ENCODE measurements around the gene ITGA1. TPM values are rescaled to one million over a fixed set of nuclear protein-coding genes. Genes with fewer than 3 reads are reported as not detected.
A peak's percentile ranks its signal among the peaks of the same experiment; 100 is the strongest.

The ITGA1 gene
- total RNA-seq, 1 donor from 2014 or later: 3.2 TPM

GRCh38 chr5:52888363-52888762 lies 100.6 kb downstream of the ITGA1 start:
- TF ChIP-seq CTCF (conservative IDR thresholded peaks at IDR 0.05; ENCODE audit: low read depth, low read length): no peak
- no peak for DNase-seq (ENCODE audit: low read depth)
- H3K4me3 ChIP-seq (ENCODE audit: low read depth, low read length): no peak overlapping the region

GRCh38 chr5:52892242-52892878 lies 104.6 kb downstream of the ITGA1 start:
- DNase-seq (ENCODE audit: low read depth): no peak
- H3K4me3 ChIP-seq (ENCODE audit: low read depth, low read length): peak overlapping the region; percentile 3
- no peak for TF ChIP-seq CTCF (conservative IDR thresholded peaks at IDR 0.05; ENCODE audit: low read depth, low read length)

- no peak overlapping the region for H3K4me3 ChIP-seq (ENCODE audit: low read depth, low read length)
- DNase-seq (ENCODE audit: low read depth): no peak
- TF ChIP-seq CTCF (conservative IDR thresholded peaks at IDR 0.05; ENCODE audit: low read depth, low read length): no peak
Measured at GRCh38 chr5:52893105-52893504, 105.4 kb downstream of the ITGA1 start.

GRCh38 chr5:52893863-52894262 lies 106.1 kb downstream of the ITGA1 start:
- TF ChIP-seq CTCF (conservative IDR thresholded peaks at IDR 0.05; ENCODE audit: low read depth, low read length): no peak
- DNase-seq (ENCODE audit: low read depth): no peak
- H3K4me3 ChIP-seq (ENCODE audit: low read depth, low read length): no peak overlapping the region

- no peak for TF ChIP-seq CTCF (conservative IDR thresholded peaks at IDR 0.05; ENCODE audit: low read depth, low read length)
- no peak for DNase-seq (ENCODE audit: low read depth)
Measured at GRCh38 chr5:52894451-52894850, 106.7 kb downstream of the ITGA1 start.

GRCh38 chr5:52895075-52895474 lies 107.4 kb downstream of the ITGA1 start:
- TF ChIP-seq CTCF (conservative IDR thresholded peaks at IDR 0.05; ENCODE audit: low read depth, low read length): no peak
- no peak for DNase-seq (ENCODE audit: low read depth)
- H3K4me3 ChIP-seq (ENCODE audit: low read depth, low read length): no peak overlapping the region

More at GRCh38 chr5:52894451-52894850, 106.7 kb downstream of the ITGA1 start:
- no peak overlapping the region for H3K4me3 ChIP-seq (ENCODE audit: low read depth, low read length)

Measured in epithelial cell of proximal tubule (primary cell).